GF-D8 (cell line): ENCODE measurements around the gene TSPAN1.

Experiments used
- DNase-seq: peaks from one replicate; lab custom pipeline; 2025; lab: John Stamatoyannopoulos, UW

Gene TSPAN1, protein sequence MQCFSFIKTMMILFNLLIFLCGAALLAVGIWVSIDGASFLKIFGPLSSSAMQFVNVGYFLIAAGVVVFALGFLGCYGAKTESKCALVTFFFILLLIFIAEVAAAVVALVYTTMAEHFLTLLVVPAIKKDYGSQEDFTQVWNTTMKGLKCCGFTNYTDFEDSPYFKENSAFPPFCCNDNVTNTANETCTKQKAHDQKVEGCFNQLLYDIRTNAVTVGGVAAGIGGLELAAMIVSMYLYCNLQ

DNA sequence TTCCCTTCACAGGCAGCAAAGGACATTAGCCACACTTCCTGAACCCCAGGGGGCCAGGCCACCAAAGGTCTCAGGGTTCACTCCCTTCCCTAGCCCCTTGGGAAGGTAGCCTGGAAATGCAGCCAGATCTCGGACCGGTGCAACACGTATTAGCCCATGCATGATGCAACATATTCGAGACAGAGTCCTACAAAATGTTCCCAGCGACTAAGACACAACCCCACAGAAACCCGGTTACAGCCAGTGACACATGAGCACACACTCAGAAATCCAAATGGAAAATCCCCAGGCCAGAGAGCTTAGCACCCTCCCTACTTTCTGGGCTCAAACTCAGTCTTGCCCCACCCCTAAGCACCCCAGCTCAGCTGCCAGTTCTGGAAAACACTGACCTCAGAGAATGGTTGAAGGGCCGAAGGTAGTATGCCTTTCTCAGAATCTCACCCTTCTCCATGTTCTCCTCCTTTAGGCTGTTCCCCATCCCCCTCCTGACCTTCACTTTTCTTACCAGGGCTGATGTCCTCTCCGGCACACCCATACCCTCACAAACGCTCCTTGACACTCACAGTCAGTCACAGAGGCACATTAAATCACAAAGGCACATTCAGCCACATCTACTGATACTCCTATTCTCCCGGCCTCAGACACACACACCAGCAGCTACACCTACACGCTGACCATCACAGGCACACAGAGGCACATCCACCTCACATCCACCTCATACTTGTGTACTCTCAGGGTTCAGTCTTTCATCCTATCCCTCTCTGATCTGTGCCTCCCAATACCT, at the start of gene TSPAN1:
Gene TSPAN1, plus strand, starts transcription at position 640 of the 784 bp plus-strand sequence. CDS start 6,021 bp downstream, outside the sequence.
- no peak for DNase-seq

DNA sequence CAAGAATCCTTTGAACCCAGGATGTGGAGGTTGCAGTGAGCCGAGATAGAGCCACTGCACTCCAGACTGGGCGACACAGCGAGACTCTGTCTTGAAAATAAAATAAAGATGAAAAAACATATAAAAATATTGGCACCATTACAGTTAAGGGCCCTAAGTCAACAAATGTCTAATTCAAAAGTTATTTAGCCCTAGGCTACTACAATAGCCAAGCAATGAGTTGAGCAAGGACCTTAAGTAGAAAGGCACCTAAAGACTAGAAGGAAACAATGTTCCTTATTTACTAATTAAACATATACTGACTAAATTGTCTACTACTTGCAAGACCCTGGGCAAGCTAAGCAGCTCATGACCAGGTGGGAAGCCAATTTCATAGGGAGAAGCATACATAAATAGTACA, 46.5 kb upstream of the TSPAN1 start:
- no peak for DNase-seq

DNA sequence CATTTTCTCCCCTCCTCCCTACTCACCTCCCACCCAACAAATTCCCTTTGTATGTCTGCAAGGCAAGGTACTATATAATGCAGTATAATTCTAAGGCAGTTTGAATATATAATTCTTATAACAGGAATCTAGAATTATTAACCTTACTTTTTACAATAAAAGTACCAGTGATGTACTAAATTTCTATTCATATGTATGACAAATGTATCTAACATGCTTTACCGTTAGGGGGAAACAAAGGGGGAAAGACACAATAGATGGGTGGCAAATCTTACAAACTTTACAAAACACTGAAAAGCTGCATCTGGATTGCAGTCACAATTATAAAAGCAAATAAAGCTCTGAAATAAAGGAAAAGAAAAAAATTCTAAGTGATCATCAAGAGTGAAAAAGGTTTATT, 44.8 kb upstream of the TSPAN1 start:
- no peak for DNase-seq

DNA sequence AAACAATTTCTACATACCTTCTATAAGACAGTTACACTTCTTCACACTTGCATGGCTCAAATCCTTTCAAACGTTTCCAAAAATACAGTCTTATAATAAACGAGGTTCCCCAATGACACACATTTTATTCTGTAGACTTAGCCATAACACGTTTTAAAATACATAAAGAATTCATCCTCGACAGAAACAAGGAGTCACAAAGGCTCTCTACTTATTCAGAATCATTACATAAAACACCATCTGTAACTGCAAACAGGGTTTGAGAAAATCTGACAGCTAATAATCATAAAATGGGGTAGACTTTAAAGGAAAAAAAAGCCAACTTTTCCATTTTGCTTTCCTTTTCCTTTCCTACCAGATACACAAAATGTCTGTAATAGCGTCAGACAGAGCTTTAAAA, 44.3 kb upstream of the TSPAN1 start:
- DNase-seq, result no peak

DNA sequence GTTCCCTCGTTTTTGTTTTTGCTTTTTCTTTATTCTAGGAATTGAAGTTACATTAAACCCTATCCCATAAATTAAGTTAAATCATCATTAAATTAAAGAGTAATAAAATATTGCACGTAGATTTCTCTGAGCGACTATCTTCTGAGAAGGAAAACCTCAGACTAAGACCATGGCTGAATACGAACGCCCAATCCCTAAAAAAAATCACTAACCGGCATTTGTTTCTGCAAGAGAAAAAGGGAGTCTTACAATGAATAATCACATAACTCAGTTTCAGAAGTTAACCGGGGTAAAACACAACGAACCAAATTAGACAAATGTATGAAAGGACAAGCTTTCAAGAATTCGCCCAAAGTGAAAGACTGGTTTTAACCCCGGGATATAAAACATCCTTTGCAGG, 43.8 kb upstream of the TSPAN1 start:
- no peak for DNase-seq

DNA sequence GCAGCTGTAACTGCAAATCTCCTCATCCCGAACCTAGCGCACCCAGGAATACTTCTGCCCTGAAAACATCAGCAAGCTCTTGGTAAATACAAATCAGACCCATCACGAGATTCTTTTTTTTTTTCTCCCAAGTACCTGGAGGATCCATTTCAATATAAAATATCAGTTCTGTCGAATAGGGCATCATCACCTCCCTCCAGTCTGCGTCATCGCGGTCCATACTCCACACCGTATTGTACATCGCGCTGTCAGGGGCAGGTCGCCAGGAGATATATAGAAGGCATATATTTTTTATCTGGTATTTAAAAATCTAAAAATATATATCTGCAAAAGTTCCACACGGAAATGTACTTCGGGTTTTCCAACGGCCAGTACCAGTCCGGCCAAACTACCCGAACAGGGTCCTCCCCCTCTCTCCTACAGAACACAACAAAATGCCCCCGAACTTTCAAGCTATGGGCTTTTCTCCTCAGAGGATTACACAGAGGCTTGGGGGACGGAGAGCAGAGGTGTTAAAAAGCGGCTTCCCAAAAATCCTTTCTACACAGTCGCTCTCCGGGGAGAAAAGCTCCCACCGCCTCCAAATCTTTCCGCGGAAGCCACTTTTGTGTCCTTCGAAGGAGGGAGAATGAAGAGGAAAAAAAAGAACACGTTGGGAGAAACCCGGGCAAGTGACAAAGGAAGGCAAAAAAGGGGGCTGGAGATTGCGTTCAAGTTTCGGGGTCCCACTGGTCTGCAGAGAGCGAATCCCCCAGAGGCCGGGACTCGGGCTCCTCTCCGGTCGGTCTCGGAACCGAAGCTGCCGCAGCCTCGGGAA, 43.0 kb upstream of the TSPAN1 start:
- no peak for DNase-seq

DNA sequence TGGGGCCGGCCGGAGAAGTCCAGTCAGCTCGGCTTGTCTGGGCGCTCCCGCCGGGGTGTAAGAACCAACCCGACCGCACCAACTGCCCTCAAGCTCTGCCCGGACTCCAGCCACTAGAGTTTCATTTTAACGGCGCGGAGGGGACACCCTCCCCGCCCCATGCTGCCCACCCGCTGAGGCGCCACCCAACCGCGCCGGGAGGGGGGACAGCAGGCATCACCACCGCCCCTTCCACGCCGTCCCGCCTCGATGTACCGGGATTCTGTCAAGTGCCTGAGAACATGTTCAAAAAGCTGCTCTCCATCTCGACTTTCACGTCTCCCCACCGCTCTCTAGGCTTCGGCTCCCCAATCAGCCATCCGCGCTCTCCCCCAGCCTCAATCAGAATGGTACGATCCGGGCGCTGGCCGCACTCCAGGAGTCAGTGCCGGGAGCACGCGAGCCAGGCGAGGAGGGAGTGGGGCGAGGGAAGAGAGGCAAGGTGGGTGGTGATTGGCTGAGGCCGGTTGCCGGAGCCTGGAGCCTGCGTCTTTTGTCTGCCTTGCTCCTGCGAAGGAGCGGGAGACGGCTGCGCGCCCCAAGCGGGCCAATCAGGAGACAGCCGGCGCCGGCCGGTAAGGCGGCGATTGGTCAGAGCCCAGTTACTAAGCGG, 42.2 kb upstream of the TSPAN1 start, which contains the start of gene PIK3R3:
Gene PIK3R3, minus strand, starts transcription at position 101 of the 652 bp plus-strand sequence. CDS start 677 bp downstream, outside the sequence.
- peak; percentile 90 for DNase-seq

DNA sequence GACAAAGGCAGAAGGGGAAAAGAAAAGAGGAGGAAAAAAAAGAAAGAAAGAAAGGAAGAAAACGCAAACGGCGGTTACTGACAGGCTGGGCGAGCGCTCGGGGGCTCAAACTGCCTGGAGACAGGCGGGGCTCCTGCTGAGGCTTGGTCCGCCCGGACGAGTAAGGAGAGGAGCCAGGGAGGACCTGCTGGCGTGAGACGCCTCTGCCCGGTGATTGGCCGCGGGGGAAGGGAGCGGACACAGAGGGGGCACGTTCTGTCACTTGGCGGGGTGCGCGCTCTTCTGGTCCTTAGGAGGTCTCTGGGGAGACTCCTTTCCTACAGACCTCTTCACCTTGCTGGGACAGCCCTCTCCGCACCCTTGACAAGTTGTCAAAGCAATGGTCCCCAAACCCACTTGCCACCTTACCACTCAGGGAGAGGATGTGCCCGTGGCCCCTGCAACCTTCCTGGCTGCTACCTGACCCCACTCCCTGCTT, 41.7 kb upstream of the TSPAN1 start:
- no peak for DNase-seq

DNA sequence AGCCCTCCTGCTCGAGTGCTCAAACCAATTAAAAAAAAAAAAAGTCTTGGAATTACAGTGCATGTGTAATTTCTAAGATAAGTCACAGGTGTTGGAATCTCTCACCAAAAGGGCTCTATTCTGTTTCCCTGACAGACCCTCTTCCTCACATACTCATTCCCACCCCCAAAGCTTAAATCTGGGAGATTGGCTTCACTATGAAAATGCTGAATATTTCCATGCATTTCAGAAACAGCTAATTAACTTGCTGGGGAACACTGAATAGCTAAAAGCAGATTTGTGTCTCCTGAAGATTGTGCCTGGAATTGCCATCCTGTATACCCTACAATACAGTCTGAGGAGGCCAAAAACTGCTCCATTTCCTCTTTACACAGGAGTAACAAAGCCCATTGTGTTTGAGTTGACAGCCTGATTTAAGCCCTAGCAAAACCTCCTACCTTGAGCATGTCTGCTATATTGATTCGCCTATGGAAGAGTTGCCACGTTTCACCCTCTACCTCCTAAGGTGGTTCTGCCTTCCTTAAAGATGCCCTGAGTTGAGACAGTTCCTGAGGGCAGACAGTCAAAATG, 41.0 kb upstream of the TSPAN1 start:
- no peak for DNase-seq

DNA sequence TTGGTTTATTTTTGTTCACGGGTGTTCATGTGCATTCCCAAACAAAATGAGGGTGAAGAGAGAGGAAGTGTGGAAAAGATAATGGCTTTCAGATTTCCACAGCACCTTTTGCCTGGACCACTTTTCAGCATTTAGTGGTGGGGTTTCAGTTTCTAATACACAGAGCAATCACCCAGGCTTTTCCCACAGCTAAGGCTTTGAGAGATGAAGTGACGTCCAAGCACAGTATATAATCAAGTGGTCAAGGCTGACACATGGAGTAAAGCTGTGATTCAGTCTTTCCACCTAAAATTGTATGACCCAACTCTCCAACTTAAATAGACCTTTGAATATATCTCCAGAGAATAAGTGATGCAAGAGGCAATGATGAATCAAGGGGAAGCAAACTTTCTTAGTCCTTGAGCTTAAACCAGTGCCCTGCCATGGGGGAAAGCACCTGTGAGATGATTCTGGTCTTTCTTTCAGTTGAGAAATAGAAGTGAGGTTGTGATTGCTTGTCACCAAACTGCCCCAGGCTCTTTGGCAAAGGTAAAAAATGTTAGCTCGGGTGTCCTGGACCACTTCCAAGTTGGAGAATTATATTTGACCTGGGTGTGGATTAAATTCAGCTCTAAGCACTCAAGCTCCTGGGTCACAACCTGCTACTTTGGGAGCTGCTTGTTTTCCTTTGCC, 40.1 kb upstream of the TSPAN1 start:
- DNase-seq, result no peak

DNA sequence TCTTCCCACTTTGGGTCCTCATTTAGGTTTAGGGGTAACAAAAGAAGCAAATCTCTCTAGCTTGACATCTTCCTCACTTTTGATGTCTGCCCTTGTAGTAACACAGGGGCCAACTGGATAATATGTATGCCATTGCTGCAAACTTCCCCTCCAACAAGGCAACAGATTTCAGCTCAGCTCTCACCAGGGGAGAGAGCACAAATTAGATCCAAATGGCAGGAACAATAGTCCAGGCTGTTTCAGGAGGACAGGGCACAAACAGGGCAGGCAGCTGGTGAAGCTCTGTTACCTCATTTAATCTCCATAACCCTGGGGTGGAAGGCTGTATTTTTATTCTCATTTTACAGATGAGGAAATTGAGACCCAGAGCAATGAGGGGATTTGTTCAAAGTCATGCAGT, 38.2 kb upstream of the TSPAN1 start:
- DNase-seq, result no peak

DNA sequence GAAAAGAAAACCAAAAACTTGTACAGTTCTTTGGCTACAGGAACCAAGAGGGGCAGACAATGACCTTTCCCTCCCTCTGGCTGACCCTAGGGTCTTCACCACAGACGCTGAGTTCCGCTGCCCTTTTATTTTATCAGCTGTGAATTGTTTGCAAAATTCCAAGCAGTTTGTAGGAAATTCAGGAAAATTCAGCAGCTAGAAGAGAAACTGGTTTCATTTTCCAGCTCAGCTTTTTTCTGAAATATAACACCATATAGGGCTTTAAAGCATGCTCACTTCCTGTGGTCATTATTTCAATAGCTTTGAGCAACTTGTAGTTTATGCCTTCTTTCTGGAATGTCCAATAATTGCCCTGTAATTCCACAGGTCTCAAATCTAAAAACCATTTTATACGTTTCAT, 37.0 kb upstream of the TSPAN1 start:
- DNase-seq, result no peak

DNA sequence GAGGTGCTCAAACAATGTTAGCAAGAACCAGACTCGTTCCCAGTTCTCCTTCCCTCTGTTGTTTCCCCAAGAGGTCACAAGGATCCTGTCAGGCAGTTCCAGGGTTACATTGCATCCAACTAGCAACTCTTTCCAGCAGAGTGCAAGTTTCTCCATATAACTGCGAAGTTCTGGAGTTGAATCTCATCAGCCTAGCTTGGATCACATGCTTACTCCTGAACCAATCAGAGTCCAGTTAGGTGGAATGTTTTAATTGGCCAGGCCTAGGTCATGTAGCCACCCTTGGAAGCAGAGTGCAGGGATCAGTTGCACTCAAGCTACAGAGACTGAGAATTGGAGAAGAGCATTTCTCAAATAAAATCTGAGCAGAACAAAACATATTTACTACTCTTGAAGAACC, 26.6 kb upstream of the TSPAN1 start:
- DNase-seq, result no peak

DNA sequence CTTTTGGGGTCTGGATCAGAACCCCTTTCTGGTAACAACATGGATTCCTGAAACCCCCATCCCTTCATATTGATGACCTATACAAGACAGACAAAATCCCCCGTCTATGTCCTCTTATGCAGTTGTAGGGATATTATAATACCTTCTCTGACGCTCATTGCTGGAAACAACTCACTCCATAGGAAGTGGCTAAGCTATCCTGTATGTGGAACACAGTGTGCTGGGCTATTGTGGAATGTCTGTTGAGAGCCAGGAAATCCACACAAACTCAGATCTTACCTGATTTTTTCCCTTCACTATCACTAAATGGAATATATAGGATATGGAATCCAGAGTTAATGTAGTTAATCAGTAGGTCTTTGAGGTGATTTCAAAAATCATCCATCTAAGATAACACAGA, 24.8 kb upstream of the TSPAN1 start:
- DNase-seq, result no peak

DNA sequence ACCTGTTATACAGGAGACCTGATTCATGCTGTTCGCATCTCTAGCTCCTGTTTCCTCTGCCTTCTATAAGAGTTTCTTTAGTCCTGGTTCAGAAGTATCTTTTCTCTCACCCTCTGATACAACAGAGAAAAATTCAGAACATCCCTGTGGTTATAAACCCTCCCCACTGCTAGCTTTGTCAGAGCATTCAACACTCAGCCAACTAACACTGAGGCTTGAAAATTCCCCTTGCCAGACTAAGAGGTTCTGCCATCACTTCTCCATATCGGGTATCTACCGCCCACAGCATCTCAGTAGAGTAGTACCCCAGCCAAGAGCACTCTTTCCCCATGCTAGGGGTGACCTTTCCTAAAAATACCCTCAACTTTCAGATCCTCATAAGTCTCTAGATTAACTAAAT, 22.9 kb upstream of the TSPAN1 start:
- DNase-seq, result no peak

DNA sequence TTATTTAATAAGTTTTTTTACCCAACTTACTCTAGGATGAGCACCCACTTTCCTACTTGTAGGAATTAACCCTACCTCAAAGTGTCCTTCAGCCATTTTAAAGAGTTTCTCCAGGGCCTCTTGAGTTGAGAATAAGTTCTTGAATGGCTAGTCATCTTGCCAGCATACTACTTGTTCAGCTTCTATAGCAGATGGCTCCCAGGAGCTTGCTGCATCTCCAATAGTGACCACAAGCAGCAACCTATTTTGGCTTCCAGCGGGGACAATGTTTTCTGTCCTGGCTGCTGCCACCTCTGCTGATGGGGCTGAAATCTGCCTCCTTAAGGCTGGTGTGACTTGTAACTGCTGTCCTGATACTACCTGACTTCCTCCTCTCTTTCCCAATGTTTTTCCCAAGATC, 21.7 kb upstream of the TSPAN1 start:
- DNase-seq, result no peak

DNA sequence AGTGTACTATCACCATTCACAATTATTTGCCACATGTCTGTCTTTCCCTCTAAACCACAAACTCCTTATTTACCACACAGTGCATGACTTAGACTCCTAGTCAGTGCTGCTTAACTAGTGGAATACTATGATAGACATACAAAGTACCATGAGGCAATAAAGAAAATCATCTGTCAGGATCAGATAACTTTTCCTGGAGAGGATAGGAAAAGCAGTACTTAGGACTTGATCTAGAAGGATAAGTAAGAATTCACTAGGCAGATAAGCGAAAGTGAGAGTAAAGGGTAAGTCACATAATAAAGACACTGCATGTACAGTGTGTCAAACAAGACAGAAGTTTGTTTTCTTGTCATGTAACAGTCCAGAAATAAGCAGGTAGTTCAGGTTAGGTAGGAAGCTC, 21.2 kb upstream of the TSPAN1 start:
- no peak for DNase-seq

DNA sequence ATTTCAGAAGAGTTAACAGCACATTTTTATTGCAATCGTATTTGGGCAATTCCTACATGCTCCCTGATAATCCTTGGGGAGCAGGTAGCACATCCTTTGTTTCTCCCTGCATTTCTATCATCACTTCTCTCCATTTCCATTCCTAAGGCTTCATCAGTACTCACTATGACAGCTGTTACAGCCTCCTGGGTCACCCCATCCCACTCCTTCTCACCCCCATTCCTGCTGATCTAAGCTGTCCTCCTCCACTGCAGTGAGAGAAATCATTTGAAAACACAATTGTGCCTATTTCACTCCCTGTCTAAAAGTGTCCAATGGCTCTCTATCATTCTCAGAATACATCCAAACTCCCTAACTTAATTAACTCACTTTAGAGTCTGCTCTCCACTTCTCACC, 17.0 kb upstream of the TSPAN1 start:
- no peak for DNase-seq

DNA sequence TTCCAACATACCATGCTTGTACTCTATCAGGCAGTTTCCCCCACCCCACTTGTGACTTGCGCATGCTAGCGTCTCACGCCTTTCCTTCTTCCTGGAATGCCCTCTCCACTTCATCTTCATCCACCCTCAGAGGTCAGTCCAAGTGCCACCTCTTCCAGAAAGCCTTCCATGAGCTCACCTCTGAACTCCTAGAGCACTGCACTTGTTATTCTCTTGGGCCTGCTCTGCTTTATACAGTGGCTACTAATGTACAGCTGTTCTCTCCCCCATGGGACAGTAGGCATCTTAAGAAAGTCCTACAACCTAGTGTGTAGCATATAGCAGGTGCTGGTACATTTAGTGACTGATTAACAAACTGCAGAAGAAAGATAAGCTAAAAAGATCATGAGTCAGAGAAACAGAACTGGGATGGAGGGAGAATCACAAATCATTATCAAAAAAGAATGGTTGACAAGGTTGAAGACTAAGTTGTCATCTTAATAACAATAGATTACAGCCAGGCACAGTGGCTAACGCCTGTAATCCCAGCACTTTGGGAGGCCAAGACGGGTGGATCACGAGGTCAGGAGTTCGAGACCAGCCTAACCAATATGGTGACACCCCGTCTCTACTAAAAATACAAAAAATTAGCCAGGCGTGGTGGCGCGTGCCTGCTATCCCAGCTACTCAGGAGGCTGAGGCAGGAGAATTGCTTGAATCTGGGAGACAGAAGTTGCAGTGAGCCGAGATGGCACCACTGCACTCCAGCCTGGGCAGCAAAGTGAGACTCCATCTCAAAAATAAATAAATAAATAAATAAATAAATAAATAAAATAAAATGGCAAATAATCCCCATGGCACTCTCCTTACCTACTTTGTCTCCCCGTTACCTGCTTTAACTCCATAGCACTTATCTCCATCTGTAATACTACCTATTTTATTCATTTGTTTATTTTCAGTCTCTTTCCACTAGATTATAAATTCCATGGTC, 16.3 kb upstream of the TSPAN1 start:
- DNase-seq, result no peak

DNA sequence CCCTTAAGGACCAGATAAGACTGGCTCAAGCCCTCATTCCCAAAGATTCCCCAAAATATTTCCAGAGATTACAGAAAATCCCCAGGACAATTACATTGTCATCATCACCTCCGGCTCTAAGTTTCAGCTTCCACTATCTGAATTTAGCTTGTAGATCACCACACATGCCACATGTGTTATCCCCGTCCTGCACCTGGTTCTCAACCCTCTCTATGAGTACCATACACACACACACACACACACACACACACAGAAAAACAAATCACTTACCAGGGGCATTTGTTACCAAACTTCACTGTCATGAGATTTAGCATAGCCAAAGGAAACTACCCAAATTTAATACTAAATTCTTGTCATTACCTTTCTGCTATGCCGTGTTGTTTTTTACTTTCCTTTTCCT, 15.4 kb upstream of the TSPAN1 start:
- DNase-seq, result no peak
